IMR-90 (cell line): Measurements from ENCODE around the gene PRRG2. TPM values are rescaled to one million over a fixed set of nuclear protein-coding genes. Genes with fewer than 3 reads are reported as not detected.

Source experiments
- ATAC-seq: fragments of 200-7000 bp; cut with Tn5 transposase; 2 replicates; pipeline ENCODE4 v1.9.1; 2020; ENCODE audit warnings: low read depth, mild to moderate bottlenecking, moderate library complexity
- BruUV-seq: library from RNA; stranded (reverse); fragments of 400-500 nt; replicated peaks from 2 replicates; lab custom pipeline; 2021; lab: Mats Ljungman, UMichigan
- CTCF ChIA-PET: fragments of 300-600 bp; formaldehyde crosslinking; extraction: SDS; loops from one replicate; lab custom pipeline; 2021; ENCODE audit warnings: antibody characterized with exemption; lab: Yijun Ruan, JAX
- POLR2A ChIA-PET: fragments of 300-600 bp; sonication (Branson Sonifier 250); formaldehyde crosslinking; loops from one replicate; lab custom pipeline; 2022; ENCODE audit warnings: antibody characterized with exemption; ENCODE audit not compliant: unreplicated experiment; lab: Charles Lee
- DNase-seq: peaks from one replicate; pipeline ENCODE4 v3.0.0; 2013
- H2AFZ ChIP-seq: replicated peaks from 2 replicates; pipeline ENCODE3; 2013; ENCODE audit warnings: low read length, mild to moderate bottlenecking; ENCODE audit not compliant: poor library complexity
- H2AK5ac ChIP-seq: 2 replicates; pipeline ENCODE4 v1.6.1; 2013; ENCODE audit warnings: low read depth, low read length, inconsistent platforms
- H2AK9ac ChIP-seq: replicated peaks from 2 replicates; pipeline ENCODE3; 2013; ENCODE audit warnings: mild to moderate bottlenecking, low read depth, low read length, moderate library complexity; ENCODE audit not compliant: poor library complexity
- H2BK120ac ChIP-seq: 2 replicates; pipeline ENCODE4 v1.6.1; 2013; ENCODE audit warnings: low read depth, low read length, inconsistent platforms
- H2BK15ac ChIP-seq: 3 replicates; pipeline ENCODE4 v1.6.1; 2013; ENCODE audit warnings: low read depth, low read length, inconsistent platforms
- H2BK20ac ChIP-seq: 2 replicates; pipeline ENCODE4 v1.6.1; 2013; ENCODE audit warnings: low read depth, mild to moderate bottlenecking, inconsistent platforms, low read length, moderate library complexity
- H2BK5ac ChIP-seq: 2 replicates; pipeline ENCODE4 v1.6.1; 2013; ENCODE audit warnings: mild to moderate bottlenecking, low read depth, low read length, inconsistent platforms; ENCODE audit not compliant: poor library complexity, severe bottlenecking
- H3K14ac ChIP-seq: replicated peaks from 2 replicates; pipeline ENCODE4 v1.6.1; 2013; ENCODE audit warnings: low read depth, low read length, inconsistent platforms
- H3K18ac ChIP-seq: 2 replicates; pipeline ENCODE4 v1.6.1; 2013; ENCODE audit warnings: low read depth, low read length, control low read depth
- H3K23ac ChIP-seq: 2 replicates; pipeline ENCODE4 v1.6.1; 2013; ENCODE audit warnings: low read depth, low read length, inconsistent platforms
- H3K27ac ChIP-seq: 2 replicates; pipeline ENCODE4 v1.5.1; 2013; ENCODE audit warnings: mild to moderate bottlenecking, control low read depth, low read length; ENCODE audit not compliant: insufficient read depth
- H3K27me3 ChIP-seq: 2 replicates; pipeline ENCODE4 v1.6.1; 2013; ENCODE audit warnings: low read length; ENCODE audit not compliant: control insufficient read depth, insufficient read depth
- H3K36me3 ChIP-seq: 2 replicates; pipeline ENCODE4 v1.6.1; 2013; ENCODE audit warnings: low read length, mixed read lengths; ENCODE audit not compliant: control insufficient read depth, insufficient read depth
- H3K4ac ChIP-seq: 2 replicates; pipeline ENCODE4 v1.6.1; 2013; ENCODE audit warnings: low read depth, low read length, inconsistent platforms
- H3K4me1 ChIP-seq: 2 replicates; pipeline ENCODE4 v1.6.1; 2013; ENCODE audit warnings: low read length, mixed read lengths; ENCODE audit not compliant: control insufficient read depth, insufficient read depth
- H3K4me2 ChIP-seq: 2 replicates; pipeline ENCODE4 v1.6.1; 2013; ENCODE audit warnings: low read depth, mild to moderate bottlenecking, control low read depth, low read length, moderate library complexity
- H3K4me3 ChIP-seq: 2 replicates; pipeline ENCODE4 v1.5.1; 2013; ENCODE audit warnings: low read depth, mild to moderate bottlenecking, control low read depth, low read length, moderate library complexity; ENCODE audit not compliant: insufficient read depth
- H3K56ac ChIP-seq: 2 replicates; pipeline ENCODE4 v1.6.1; 2013; ENCODE audit warnings: low read length, inconsistent platforms; ENCODE audit not compliant: insufficient read depth; ENCODE audit errors: extremely low read depth
- H3K79me1 ChIP-seq, 2 experiments: 2 replicates each; pipeline ENCODE4 v1.6.1; 2013; ENCODE audit warnings: low read length in 2 of 2, inconsistent platforms in 1 of 2, low read depth in 1 of 2
- H3K9ac ChIP-seq: 2 replicates; pipeline ENCODE4 v1.6.1; 2013; ENCODE audit warnings: low read depth, low read length, control low read depth
- H3K9me1 ChIP-seq: 2 replicates; pipeline ENCODE4 v1.6.1; 2013; ENCODE audit warnings: low read length, inconsistent platforms; ENCODE audit not compliant: insufficient read depth
- H3K9me3 ChIP-seq: 2 replicates; pipeline ENCODE4 v1.6.1; 2013; ENCODE audit warnings: low read length; ENCODE audit not compliant: control insufficient read depth, insufficient read depth
- H4K20me1 ChIP-seq: 2 replicates; pipeline ENCODE4 v1.6.1; 2013; ENCODE audit warnings: low read length, inconsistent platforms; ENCODE audit not compliant: insufficient read depth
- H4K5ac ChIP-seq: 2 replicates; pipeline ENCODE4 v1.6.1; 2013; ENCODE audit warnings: mild to moderate bottlenecking, low read depth, low read length, control low read depth
- H4K8ac ChIP-seq, 2 experiments: 2 replicates each; pipeline ENCODE4 v1.6.1; 2013; ENCODE audit warnings: low read depth in 2 of 2, low read length in 2 of 2, control low read depth in 1 of 2, inconsistent platforms in 1 of 2
- H4K91ac ChIP-seq: 2 replicates; pipeline ENCODE4 v1.6.1; 2013; ENCODE audit warnings: low read depth, low read length, inconsistent platforms; ENCODE audit not compliant: insufficient read depth
- BHLHE40 ChIP-seq: fragments of 150-350 bp; IDR thresholded peaks from 2 replicates; pipeline ENCODE4 v1.6.1; 2016; ENCODE audit warnings: mild to moderate bottlenecking, low read depth, low read length
- CEBPB ChIP-seq: IDR thresholded peaks from 2 replicates; pipeline ENCODE4 v1.6.1; 2012; ENCODE audit warnings: low read depth, low read length, improper control_type of control experiment
- CHD1 ChIP-seq: IDR thresholded peaks from 2 replicates; pipeline ENCODE4 v1.6.1; 2012; ENCODE audit warnings: low read depth, low read length, improper control_type of control experiment
- CTCF ChIP-seq: conservative IDR thresholded peaks from 2 replicates; pipeline ENCODE4 v1.5.1; 2012; ENCODE audit warnings: mild to moderate bottlenecking, low read depth, low read length, improper control_type of control experiment
- ELK1 ChIP-seq: fragments of 150-350 bp; IDR thresholded peaks from 2 replicates; pipeline ENCODE4 v1.6.1; 2016; ENCODE audit warnings: low read depth, mild to moderate bottlenecking, low read length, moderate library complexity, borderline replicate concordance
- FOS ChIP-seq: fragments of 150-350 bp; IDR thresholded peaks from 2 replicates; pipeline ENCODE4 v1.6.1; 2016; ENCODE audit warnings: low read depth, low read length
- MAFK ChIP-seq: IDR thresholded peaks from 2 replicates; pipeline ENCODE4 v1.6.1; 2012; ENCODE audit warnings: low read depth, low read length, improper control_type of control experiment
- MAZ ChIP-seq: IDR thresholded peaks from 2 replicates; pipeline ENCODE4 v1.6.1; 2012; ENCODE audit warnings: low read depth, mild to moderate bottlenecking, low read length, improper control_type of control experiment, moderate library complexity, borderline replicate concordance
- MXI1 ChIP-seq: IDR thresholded peaks from 2 replicates; pipeline ENCODE4 v1.6.1; 2012; ENCODE audit warnings: low read depth, mild to moderate bottlenecking, low read length, moderate library complexity, borderline replicate concordance
- NFE2L2 ChIP-seq: fragments of 150-350 bp; IDR thresholded peaks from 2 replicates; pipeline ENCODE4 v1.6.1; 2016; ENCODE audit warnings: low read depth, mild to moderate bottlenecking, low read length
- POLR2A ChIP-seq: IDR thresholded peaks from 2 replicates; pipeline ENCODE4 v1.6.1; 2012; ENCODE audit warnings: mild to moderate bottlenecking, low read depth, low read length
- RAD21 ChIP-seq: IDR thresholded peaks from 2 replicates; pipeline ENCODE4 v1.6.1; 2012; ENCODE audit warnings: low read length, improper control_type of control experiment
- RCOR1 ChIP-seq: IDR thresholded peaks from 2 replicates; pipeline ENCODE4 v1.6.1; 2012; ENCODE audit warnings: mild to moderate bottlenecking, low read length, improper control_type of control experiment; ENCODE audit not compliant: insufficient replicate concordance
- RFX5 ChIP-seq: IDR thresholded peaks from 2 replicates; pipeline ENCODE4 v1.8.0; 2012; ENCODE audit warnings: low read depth, mild to moderate bottlenecking, low read length, moderate library complexity
- SMC3 ChIP-seq: fragments of 150-350 bp; IDR thresholded peaks from 2 replicates; pipeline ENCODE4 v1.6.1; 2016; ENCODE audit warnings: low read depth, mild to moderate bottlenecking, antibody characterized with exemption, low read length, moderate library complexity
- WGBS, 2 experiments: methylation state at CpG; one replicate each; pipeline versions ENCODE4 v1.1.5 to v1.1.7; 2013; ENCODE audit warnings: missing lambda C conversion rate in 2 of 2; ENCODE audit not compliant: insufficient read length in 1 of 2; ENCODE audit errors: extremely low coverage in 2 of 2; 5-methylcytosine and 5-hydroxymethylcytosine counted together
- dilution Hi-C: fragments of 300-500 bp; cut with HindIII; formaldehyde crosslinking; loops from one replicate; pipeline ENCODE4 v1.14.3; 2018; ENCODE audit warnings: low sequenced_read_pairs; ENCODE audit not compliant: unreplicated experiment
- in situ Hi-C: fragments of 300-500 bp; cut with MboI; formaldehyde crosslinking; loops from 3 replicates; pipeline ENCODE4 v1.14.3; 2019; ENCODE audit warnings: low sequenced_read_pairs, inconsistent platforms, mixed read lengths
- intact Hi-C: fragments of 100-400 bp; cut with micrococcal nuclease; formaldehyde crosslinking; loops from 2 replicates; pipeline ENCODE4 v1.10.0; 2022
- polyA plus RNA-seq, 3 experiments: library from polyadenylated mRNA; depleted of rRNA; stranded (reverse); fragments of >200 nt; gene quantifications; 2 replicates each; pipeline ENCODE4 v1.2.3, GENCODE V29; 2012; ENCODE audit warnings: low replicate concordance in 1 of 3
- total RNA-seq: library from RNA; depleted of rRNA; stranded (reverse); fragments of >200 nt; gene quantifications from 2 replicates; pipeline ENCODE4 v1.2.3, GENCODE V29; 2012
- TF ChIP-seq, protein P1 (sequence below): fragments of 150-350 bp; IDR thresholded peaks from 2 replicates; pipeline ENCODE4 v1.6.1; 2017; ENCODE audit warnings: mild to moderate bottlenecking, antibody characterized with exemption, low read length, low read depth

The PRRG2 gene
- total and polyA plus RNA-seq, 2 of the 4 experiments (the other 2 are of a cell fraction) = 0.14 to 0.54 TPM

DNA sequence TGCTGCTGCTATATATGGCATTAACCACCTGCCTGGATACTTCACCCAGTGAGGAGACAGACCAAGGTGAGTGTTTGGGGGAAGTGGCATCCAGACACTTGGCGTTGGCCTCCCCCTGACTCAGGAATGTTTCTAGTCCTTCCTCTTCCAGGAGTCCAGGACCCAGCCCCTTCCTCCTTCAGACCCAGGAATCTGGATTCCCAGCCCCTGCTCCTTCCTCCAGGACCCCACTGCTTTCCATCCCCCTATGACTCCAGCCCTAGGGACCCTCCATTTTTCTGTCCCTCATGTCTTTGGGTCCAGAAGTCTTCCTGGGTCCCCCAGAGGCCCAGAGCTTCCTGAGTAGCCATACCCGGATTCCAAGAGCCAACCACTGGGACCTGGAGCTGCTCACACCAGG, 2.1 kb downstream of the PRRG2 start:
- Histone ChIP-seq H4K8ac (no peak overlapping the region), H3K23ac (no peak overlapping the region), H3K14ac (no peak overlapping the region), H4K91ac (no peak overlapping the region), H2AFZ (no peak overlapping the region), H3K36me3 (no peaks in the 10 kb centered on the region), H2BK15ac (no peak overlapping the region), H2AK5ac (no peak overlapping the region), H3K18ac (no peak overlapping the region), H2BK120ac (no peak overlapping the region), H3K4me2 (no peak overlapping the region), H3K27me3 (no peaks in the 10 kb centered on the region), H3K4me1 (no peaks in the 10 kb centered on the region), H2BK20ac (no peak overlapping the region), H3K4ac (no peak overlapping the region), H4K5ac (no peak overlapping the region), H3K27ac (no peak overlapping the region), H3K9ac (no peak overlapping the region), H3K4me3 (no peak overlapping the region), H3K9me1 (no peaks in the 10 kb centered on the region), H4K20me1 (peaks cover 7% of the 10 kb centered on the region; the same call in 1 of the 2 replicates), H2AK9ac (no peak overlapping the region), H3K56ac (no peak overlapping the region), H3K79me1 (peaks cover 5 to 18% of the 10 kb centered on the region in 2 experiments; a peak in 3 of 4 replicates), H3K9me3 (no peaks in the 10 kb centered on the region), H2BK5ac (no peak overlapping the region)
- ChIA-PET CTCF (no interaction called here), POLR2A (no interaction called here)
- DNase-seq = no peak
- intact Hi-C loops = no loop called here
- no peak for TF ChIP-seq FOS
- TF ChIP-seq, protein P1, sequence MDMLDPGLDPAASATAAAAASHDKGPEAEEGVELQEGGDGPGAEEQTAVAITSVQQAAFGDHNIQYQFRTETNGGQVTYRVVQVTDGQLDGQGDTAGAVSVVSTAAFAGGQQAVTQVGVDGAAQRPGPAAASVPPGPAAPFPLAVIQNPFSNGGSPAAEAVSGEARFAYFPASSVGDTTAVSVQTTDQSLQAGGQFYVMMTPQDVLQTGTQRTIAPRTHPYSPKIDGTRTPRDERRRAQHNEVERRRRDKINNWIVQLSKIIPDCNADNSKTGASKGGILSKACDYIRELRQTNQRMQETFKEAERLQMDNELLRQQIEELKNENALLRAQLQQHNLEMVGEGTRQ = no peak
- no peak for TF ChIP-seq RFX5
- TF ChIP-seq RCOR1 = no peak
- TF ChIP-seq MAFK = no peak
- no peak for TF ChIP-seq RAD21
- TF ChIP-seq CTCF = no peak
- no peak for TF ChIP-seq SMC3
- TF ChIP-seq POLR2A = no peak
- no peak for TF ChIP-seq CHD1
- TF ChIP-seq ELK1 = no peak
- no peak for TF ChIP-seq MXI1
- TF ChIP-seq NFE2L2 = no peak
- TF ChIP-seq BHLHE40 = no peak
- TF ChIP-seq MAZ = no peak
- no peak for TF ChIP-seq CEBPB
- BruUV-seq = no TSS peak
- dilution Hi-C loops = no loop called here
- ATAC-seq = no peak
- in situ Hi-C loops = no loop called here
- 71% methylated on average over 1 of the region's 2 CpGs; no CpG with 5 or more reads in 1 of the 2 experiments for WGBS, 2 experiments
